Hematopoietic multipotent progenitor cell treated with erythropoietin and hydrocortisone succinate and interleukin-3 and kit ligand, for 8 days (in vitro differentiated cells): ENCODE data around the gene MRPL38.
A peak's percentile ranks its signal among the peaks of the same experiment; 100 is the strongest.

Experiments
- DNase-seq: peaks from one replicate; pipeline ENCODE4 v3.0.0-alpha.2; 2015

Gene MRPL38

DNA sequence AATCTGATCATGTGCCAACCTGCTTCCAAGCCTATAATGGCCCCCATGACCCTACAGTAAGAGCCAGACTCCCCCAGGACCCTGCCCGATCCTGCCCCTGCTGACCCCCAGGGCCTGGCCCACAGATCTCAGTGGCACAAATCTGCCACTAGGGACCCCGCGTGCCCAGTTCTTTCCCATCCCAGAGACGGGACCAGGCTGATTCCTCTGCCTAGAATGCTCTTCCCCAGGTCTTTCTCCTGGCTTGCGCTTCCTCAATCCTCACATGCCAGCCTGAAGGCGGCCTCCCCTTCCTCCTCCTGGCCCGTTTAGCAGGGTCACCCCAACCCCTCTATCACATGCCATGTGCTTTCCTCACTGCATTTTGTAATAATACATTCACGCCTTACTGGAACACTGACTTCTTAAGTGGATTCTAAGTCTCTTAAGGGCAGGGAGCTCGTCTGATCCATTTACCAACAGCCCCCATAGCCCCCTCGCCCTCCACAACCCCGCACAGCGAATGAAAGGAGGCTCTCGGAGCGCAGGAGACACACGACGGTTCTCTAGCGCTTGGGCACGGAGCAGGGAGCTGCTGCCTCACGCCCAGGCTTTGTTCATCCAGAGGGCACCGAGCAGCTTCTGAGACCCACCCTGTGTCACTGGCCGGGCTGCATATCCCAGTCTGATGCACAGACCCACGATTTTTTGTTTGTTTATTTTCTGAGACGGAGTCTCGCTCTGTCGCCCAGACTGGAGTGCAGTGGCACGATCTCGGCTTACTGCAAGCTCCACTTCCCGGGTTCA, 9.1 kb downstream of the MRPL38 start:
- DNase-seq: peak; percentile 43

DNA sequence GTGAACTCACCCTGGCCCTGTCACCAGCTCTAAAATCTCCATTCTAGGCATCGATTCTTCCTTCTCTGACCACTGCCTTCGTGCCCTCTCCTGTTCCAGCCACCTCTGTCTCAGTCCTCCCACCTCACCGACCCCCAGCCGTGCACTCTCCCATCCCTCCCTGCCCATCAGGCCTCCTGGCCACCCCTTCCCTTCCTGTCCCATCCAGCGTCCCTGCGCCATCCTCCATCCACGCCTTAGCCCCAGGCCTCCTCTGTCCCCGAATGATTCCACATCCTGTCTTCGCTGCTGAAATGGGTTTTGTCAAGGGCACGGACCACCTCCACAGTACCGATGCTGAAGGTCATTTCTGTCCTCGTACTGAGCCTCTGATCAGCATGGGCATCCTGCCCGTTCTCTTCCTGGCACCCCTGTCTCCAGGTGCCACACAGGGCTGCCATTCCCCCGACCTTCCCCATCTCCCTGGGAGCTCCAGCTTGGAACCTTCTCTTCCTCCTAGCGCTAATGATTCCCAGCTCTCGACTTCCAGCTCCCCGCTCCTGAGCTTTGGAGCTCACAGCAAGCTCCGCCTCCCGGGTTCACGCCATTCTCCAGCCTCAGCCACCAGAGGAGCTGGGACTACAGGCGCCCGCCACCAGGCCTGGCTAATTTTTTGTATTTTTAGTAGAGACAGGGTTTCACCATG, 10.5 kb downstream of the MRPL38 start:
- no peak for DNase-seq

- no peak for DNase-seq
These were observed 11.2 kb downstream of the MRPL38 start for GRCh38 chr17:75893305-75894048.

DNA sequence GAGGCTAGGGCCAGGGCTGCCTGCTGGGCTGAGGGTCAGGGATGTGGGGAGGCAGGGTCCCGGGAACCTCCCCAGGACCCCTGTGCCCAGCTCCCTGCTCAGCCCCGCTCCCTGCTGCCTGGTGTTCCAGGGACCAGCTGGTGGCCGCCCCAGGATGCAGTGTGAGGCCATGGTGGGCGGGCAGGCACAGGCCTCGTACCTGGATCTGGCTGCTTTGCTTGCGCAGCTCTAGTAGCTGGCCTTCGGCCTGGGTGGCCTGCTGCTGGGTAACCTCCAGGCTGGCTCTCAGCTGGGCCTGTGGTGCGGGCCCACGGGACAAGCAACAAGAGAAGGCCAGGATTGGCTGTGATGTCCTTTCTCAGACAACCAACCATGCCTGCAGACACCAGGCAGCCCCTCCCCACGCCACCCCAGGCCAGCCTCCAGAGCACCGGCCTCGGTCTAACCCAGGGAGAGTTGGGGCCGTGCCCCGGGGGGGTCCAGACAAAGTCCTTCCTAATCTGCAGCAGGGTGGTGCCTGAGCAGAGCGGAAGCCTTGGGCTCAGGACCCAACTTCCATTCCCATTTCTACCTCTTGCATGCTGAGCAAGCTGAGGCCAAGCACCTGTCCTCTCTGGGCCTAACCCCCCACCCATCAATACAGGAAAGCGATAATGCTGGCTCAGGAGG, 12.0 kb downstream of the MRPL38 start:
- no peak for DNase-seq

DNA sequence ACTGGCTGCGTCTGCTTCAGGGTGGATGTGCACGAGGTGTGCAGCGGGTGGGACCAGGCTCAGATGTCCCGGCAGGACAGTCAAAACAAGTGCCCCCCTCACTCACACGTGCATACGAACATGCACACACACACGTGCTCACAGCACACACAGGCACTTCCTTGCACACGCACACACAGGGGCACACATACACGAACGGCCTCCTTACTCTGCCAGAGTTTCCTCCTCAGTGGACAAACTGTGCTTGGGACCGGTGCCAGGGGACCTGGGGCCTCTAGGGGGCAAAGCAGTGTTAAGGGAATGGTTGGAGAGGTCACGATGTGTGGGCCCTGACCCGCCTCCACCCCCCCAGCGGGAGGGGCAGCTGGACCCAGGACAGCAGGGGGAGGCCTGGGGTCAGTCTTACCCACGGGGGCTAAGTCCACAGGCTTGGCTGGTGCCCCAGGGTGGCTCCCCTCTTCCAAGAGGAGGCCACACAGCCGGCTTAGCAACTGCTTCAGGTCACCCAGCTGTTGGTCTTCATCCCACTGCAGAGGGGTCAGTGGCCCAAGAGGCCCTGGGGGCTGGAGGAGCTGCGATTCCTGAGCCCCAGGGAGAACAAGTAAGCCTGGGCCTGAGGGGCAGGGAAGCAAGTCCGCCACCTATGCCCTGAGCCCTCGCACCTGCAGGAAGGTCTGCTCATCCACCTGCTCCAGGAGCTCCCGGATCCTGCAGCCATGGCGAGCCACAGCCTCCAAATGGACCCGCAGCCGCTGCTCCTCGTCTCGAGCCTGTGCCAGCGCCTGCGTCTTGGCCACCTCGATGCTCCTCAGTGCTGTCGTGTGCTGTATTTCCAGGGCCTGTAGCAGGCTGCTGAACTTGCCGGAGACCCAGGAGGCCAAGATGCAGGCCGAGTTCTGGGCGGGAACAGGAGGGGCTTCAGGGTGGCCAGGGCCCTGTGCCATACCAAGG, 12.8 kb downstream of the MRPL38 start:
- DNase-seq: no peak

GRCh38 chr17:75891022-75891604, 13.6 kb downstream of the MRPL38 start:
- no peak for DNase-seq

DNA sequence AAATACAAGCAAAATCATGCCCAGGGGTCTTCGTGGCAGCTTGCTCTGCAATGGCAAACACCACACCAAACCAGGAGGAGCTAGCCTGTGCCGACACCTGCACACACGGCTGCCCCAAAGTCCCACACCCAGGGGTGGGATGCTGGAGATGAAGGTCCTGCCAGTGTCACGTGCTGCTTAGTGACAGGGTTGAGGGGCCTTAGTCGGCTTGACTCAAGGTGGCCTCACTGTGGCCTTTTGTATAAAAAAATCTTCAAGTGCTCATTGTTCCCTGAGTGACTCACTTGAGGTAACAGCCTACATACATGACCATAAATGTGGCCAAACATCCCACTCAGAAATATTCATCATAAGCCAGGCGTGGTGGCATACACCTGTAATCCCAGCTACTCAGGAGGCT, 15.2 kb downstream of the MRPL38 start:
- no peak for DNase-seq

GRCh38 chr17:75888484-75888883, 16.2 kb downstream of the MRPL38 start:
- no peak for DNase-seq

GRCh38 chr17:75885860-75886259, 18.8 kb downstream of the MRPL38 start:
- peak; percentile 70 for DNase-seq

DNA sequence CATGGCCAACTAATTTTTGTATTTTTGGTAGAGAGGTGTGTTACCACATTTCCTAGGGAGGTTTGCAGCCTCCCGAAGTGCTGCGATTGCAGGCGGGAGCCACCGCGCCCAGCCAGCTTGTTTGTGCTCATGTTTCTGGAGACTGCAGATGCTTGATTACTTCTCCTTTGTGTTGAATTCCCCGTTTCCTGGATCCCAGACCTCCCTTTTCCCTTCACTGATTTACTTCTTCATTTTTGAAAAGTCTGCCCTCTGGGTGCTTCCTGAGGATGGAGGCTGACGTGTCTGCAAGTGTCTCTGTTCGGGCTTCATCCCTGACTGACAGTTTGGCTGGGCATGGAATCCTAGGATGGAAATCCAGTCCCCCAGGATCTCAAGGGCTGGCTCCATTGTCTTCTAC, 19.3 kb downstream of the MRPL38 start:
- no peak for DNase-seq

GRCh38 chr17:75881678-75882454, 22.8 kb downstream of the MRPL38 start:
- DNase-seq: peak; percentile 37

- DNase-seq: peak; percentile 76
These were observed 24.4 kb downstream of the MRPL38 start for GRCh38 chr17:75880266-75880665.

DNA sequence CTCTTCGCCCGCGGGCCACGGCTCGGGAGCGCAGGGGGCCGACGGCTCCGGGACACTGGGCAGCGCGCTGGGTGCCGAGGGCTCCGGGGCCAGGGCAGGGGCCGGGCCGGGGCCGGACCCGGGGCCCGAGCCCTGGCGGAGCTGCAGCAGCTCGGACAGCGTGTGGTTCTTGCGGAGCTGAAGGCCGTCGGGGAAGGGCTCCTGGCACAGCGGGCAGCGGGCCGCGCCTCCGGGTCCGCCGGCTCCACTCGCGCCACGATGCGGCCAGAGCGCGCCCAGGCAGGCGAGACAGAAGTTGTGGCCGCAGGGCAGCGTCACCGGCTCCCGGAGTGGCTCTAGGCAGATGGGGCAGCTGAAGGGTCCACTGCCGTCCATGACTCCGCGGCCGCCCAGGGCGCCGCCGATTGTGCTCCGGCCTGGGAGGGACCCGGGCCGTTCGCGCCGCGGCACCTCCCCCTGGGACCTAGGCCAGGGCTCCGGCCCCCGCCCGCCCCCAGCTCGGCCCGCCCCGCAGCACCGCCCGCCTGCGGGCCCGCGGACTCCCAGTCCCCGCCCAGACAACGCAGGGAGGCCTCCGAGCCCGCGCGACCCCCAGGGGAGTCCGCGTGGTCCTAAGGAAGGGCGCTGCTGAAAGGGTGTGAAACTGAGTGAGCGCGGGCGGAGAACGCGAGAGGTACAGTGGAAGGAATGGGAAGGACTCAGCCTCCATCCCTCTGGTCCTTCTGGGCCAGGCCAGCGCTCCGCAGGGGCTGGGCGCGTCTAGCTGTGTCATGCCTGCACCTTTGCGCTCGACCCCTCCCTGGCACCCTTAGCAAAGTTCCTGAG, 26.3 kb downstream of the MRPL38 start, which contains the start of gene TRIM47:
Gene TRIM47, minus strand, starts transcription at position 408 of the 825 bp plus-strand sequence. Its CDS starts 33 bp downstream, at position 375.
- DNase-seq: peak; percentile 32

- peak; percentile 61 for DNase-seq
These were observed 26.9 kb downstream of the MRPL38 start for GRCh38 chr17:75877752-75878173.

- DNase-seq: no peak
These were observed 27.5 kb downstream of the MRPL38 start for GRCh38 chr17:75876938-75877751.

DNA sequence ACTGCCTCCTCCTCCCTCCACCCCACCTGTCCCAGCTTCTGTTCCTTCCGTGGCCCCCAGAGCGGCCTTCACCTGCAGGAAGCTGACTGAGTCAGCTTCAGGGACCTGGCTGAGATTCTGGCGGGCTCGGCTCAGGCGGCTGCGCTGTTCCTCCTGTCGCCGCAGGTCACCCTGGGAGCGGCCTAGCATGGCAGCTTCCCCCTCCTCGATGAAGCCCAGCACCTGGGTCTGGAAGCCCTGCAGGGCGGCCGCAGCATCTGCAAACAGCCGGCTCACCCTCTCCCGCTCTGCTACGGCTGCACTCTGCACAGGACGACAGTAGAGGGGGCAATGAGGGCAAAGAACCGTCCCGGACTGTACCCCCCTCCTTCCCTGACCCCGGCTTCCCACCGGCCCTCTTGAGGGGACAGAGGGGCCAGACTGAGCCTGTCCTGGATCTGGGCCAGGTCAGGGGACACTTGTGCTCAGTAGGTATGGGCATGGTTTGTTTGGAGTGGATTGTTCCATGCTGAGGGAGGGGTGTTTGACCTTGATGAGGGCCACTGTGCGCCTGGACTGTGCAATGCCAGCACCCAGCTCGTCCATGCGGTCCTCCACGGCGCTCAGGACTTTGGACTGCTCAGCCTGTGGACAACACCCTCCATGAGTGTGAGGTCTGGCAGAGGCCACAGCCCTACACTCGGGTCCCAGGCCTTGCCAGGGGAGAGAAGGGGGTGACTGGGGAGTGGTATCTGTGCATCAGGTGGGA, 28.3 kb downstream of the MRPL38 start:
- DNase-seq: no peak

- no peak for DNase-seq
These were observed 28.8 kb downstream of the MRPL38 start for GRCh38 chr17:75875940-75876189.
